HEK293T (cell line): ENCODE data around the gene RHBDL3.
"Not testable (repeated sequence)": the region's sequence is repeated elsewhere in the genome, so short reads cannot be mapped to it uniquely, and the experiment has no call there.

ENCODE experiments used
- CTCF ChIA-PET: fragments of 350-600 bp; formaldehyde crosslinking; extraction: SDS; loops from one replicate; lab custom pipeline; 2021; ENCODE audit warnings: antibody characterized with exemption, inconsistent platforms; lab: Yijun Ruan, JAX
- POLR2A ChIA-PET: fragments of 350-600 bp; formaldehyde crosslinking; extraction: SDS; loops from one replicate; lab custom pipeline; 2020; ENCODE audit warnings: antibody characterized with exemption, inconsistent platforms; lab: Yijun Ruan, JAX
- DNase-seq: peaks from one replicate; pipeline ENCODE4 v3.0.0; 2012; ENCODE audit warnings: mixed read lengths; ENCODE audit errors: extremely low spot score
- ARNT ChIP-seq: fragments of 450-650 bp; IDR thresholded peaks from 2 replicates; pipeline ENCODE4 v1.6.1; 2017; ENCODE audit warnings: mild to moderate bottlenecking
- BHLHE40 ChIP-seq: fragments of 450-650 bp; IDR thresholded peaks from 2 replicates; pipeline ENCODE4 v1.6.1; 2016; ENCODE audit warnings: mild to moderate bottlenecking, moderate library complexity, borderline replicate concordance
- CTBP1 ChIP-seq: fragments of 450-650 bp; IDR thresholded peaks from 2 replicates; pipeline ENCODE4 v1.6.1; 2016; ENCODE audit warnings: borderline replicate concordance
- ELF4 ChIP-seq: fragments of 450-650 bp; IDR thresholded peaks from 2 replicates; pipeline ENCODE4 v1.6.1; 2017; ENCODE audit warnings: antibody characterized with exemption
- FOXA1 ChIP-seq: fragments of 450-650 bp; IDR thresholded peaks from 2 replicates; pipeline ENCODE4 v1.6.1; 2016; ENCODE audit warnings: mild to moderate bottlenecking
- FOXK2 ChIP-seq: fragments of 450-650 bp; IDR thresholded peaks from 2 replicates; pipeline ENCODE4 v1.6.1; 2016; ENCODE audit warnings: mild to moderate bottlenecking
- FOXM1 ChIP-seq: fragments of 450-650 bp; IDR thresholded peaks from 2 replicates; pipeline ENCODE4 v1.6.1; 2017; ENCODE audit warnings: mild to moderate bottlenecking, borderline replicate concordance
- HDGF ChIP-seq: fragments of 450-650 bp; IDR thresholded peaks from 2 replicates; pipeline ENCODE4 v1.6.1; 2017; ENCODE audit warnings: antibody characterized with exemption, borderline replicate concordance
- L3MBTL2 ChIP-seq: fragments of 450-650 bp; conservative IDR thresholded peaks from 2 replicates; pipeline ENCODE4 v1.6.1; 2016; ENCODE audit warnings: mild to moderate bottlenecking
- LEF1 ChIP-seq: fragments of 450-650 bp; IDR thresholded peaks from 2 replicates; pipeline ENCODE4 v1.6.1; 2017; ENCODE audit warnings: mild to moderate bottlenecking, borderline replicate concordance
- NFRKB ChIP-seq: fragments of 450-650 bp; IDR thresholded peaks from 2 replicates; pipeline ENCODE4 v1.6.1; 2016; ENCODE audit warnings: mild to moderate bottlenecking, moderate library complexity
- SP1 ChIP-seq: fragments of 450-650 bp; IDR thresholded peaks from 2 replicates; pipeline ENCODE4 v1.6.1; 2017
- SUZ12 ChIP-seq: fragments of 450-650 bp; IDR thresholded peaks from 2 replicates; pipeline ENCODE4 v1.6.1; 2016; ENCODE audit warnings: mild to moderate bottlenecking
- TARDBP ChIP-seq: fragments of 450-650 bp; IDR thresholded peaks from 2 replicates; pipeline ENCODE4 v1.6.1; 2016
- ZNF384 ChIP-seq: fragments of 450-650 bp; IDR thresholded peaks from 2 replicates; pipeline ENCODE4 v1.6.1; 2016
- TF ChIP-seq, protein P1 (sequence below): fragments of 450-650 bp; IDR thresholded peaks from 2 replicates; pipeline ENCODE4 v1.6.1; 2016

RHBDL3 gene

DNA sequence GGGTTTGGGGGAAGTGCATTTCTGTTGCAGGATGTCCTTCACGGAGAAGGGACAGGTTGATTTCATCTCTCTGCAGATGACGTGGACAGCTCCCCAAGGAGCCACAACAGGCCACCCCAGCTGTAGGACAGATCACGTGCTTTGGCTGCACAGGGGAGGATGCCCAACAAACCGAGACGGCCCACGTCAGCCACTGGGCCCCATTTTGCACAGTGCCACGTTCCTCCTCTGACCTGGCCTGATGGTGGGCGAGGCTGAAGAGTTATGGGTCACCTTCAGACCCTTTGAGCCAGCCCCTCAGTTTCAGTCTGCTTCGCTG, 9.0 kb upstream of the RHBDL3 start:
- TF ChIP-seq, protein P1, sequence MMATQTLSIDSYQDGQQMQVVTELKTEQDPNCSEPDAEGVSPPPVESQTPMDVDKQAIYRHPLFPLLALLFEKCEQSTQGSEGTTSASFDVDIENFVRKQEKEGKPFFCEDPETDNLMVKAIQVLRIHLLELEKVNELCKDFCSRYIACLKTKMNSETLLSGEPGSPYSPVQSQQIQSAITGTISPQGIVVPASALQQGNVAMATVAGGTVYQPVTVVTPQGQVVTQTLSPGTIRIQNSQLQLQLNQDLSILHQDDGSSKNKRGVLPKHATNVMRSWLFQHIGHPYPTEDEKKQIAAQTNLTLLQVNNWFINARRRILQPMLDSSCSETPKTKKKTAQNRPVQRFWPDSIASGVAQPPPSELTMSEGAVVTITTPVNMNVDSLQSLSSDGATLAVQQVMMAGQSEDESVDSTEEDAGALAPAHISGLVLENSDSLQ: no peak
- TF ChIP-seq SUZ12 (no peak), CTBP1 (no peak), BHLHE40 (no peak), SP1 (no peak), ELF4 (no peak), LEF1 (no peak), ZNF384 (no peak), FOXK2 (no peak), ARNT (no peak), FOXA1 (no peak)
- POLR2A ChIA-PET: no interaction called here
- no peak for DNase-seq
- CTCF ChIA-PET: interaction anchor here (1.2 kb wide), 1 partner anchor 69 kb away, joined by 3 read pairs; no protein-coding TSS in a partner anchor

- CTCF ChIA-PET: no interaction called here
- POLR2A ChIA-PET: no interaction called here
- TF ChIP-seq ZNF384 (no peak), ELF4 (no peak), HDGF (no peak), LEF1 (no peak), BHLHE40 (no peak), L3MBTL2 (no peak), CTBP1 (no peak), NFRKB (no peak), FOXM1 (no peak)
- DNase-seq: no peak
Observed at GRCh38 chr17:32258383-32259140, 7.1 kb upstream of the RHBDL3 start.

DNA sequence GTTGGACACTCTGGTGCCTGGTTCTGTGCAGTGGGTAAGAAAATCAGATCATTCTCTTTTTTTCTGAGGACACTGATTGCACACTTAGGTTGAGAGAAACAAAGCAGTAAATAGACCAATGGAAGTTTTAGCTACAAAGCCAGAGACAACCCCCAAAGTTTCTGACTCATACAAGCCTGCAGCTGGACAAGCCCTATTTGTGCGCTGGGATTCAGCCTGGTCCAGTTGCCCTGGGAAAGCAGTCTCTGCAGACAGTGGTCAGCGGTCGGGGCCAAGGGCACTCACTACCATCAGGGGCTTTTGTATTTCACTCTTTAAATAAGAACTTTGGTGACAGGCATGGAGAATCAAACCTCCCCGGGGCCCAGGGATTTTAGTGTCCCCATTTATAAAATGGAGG, 6.0 kb upstream of the RHBDL3 start:
- DNase-seq: no peak
- TF ChIP-seq FOXM1 (no peak), L3MBTL2 (no peak), LEF1 (no peak), SP1 (no peak), ZNF384 (no peak), FOXA1 (no peak), CTBP1 (no peak), ELF4 (no peak), HDGF (no peak), BHLHE40 (no peak), TARDBP (no peak)
- ChIA-PET CTCF (no interaction called here), POLR2A (no interaction called here)

- CTCF ChIA-PET: interaction anchor here (0.7 kb wide), 1 partner anchor 9 kb away, joined by 3 read pairs; no protein-coding TSS in a partner anchor
Observed at GRCh38 chr17:32261417-32261736, 4.3 kb upstream of the RHBDL3 start.

DNA sequence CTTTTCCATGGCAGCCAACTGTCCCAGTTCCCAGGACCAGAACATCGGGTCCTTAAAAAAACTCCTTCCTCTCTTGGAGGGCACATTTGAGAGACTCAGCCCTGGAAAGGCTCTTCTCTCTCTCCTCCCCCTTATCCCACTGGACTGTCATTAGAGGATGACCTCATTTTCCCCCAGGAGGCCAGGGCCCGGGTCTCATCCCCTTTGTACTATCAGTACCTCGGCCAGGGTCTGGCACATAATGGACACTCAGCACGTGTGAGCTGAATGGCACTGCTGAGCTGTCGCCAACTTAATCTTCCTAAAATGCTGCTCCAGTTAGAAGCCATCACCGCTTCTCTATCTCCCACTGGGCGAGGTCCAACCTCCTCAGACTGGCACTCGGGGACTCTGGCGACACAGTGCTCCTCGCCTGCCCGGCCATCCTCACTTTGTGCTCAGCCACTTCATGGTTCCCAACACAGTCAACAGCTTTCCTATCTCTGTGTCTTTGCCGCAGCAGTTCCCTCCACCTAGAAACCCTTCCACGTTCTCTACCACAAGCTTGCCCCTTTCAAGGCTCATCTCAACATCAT, 3.6 kb upstream of the RHBDL3 start:
- no peak for DNase-seq
- ChIA-PET POLR2A (no interaction called here), CTCF (no interaction called here)
- TF ChIP-seq HDGF: no peak
- TF ChIP-seq SUZ12: no peak
- TF ChIP-seq BHLHE40: no peak

More at GRCh38 chr17:32261417-32261736, 4.3 kb upstream of the RHBDL3 start:
- DNase-seq: no peak
- POLR2A ChIA-PET: no interaction called here
- TF ChIP-seq FOXM1: no peak
- no peak for TF ChIP-seq ARNT
- TF ChIP-seq, protein P1: no peak
- TF ChIP-seq TARDBP: no peak
- TF ChIP-seq L3MBTL2: no peak
- TF ChIP-seq SUZ12: no peak
- no peak for TF ChIP-seq SP1
- no peak for TF ChIP-seq CTBP1
- TF ChIP-seq FOXA1: no peak
- TF ChIP-seq ELF4: no peak
- TF ChIP-seq HDGF: no peak
- TF ChIP-seq FOXK2: no peak
- TF ChIP-seq LEF1: no peak
- TF ChIP-seq BHLHE40: no peak
- TF ChIP-seq ZNF384: no peak

DNA sequence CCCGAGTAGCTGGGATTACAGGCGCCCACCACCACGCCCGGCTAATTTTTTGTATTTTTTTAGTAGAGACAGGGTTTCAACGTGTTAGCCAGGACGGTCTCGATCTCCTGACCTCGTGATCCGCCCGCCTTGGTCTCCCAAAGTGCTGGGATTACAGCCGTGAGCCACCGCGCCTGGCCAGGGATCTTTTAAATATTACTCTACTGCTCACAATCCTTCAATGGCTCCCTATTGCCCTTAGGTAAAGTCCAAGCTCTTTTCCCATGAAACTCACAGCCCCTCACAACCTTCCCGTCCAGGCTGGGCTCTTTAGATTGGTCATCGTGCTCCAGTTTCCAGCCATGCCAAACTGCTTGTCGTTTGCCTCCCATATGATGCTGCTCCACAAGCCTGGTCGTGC, 2.1 kb upstream of the RHBDL3 start:
- DNase-seq, POLR2A ChIA-PET, CTCF ChIA-PET: not testable (repeated sequence)

GRCh38 chr17:32264140-32264799, 1.4 kb upstream of the RHBDL3 start:
- POLR2A ChIA-PET: no interaction called here
- TF ChIP-seq FOXA1: no peak
- TF ChIP-seq ELF4: no peak
- TF ChIP-seq ZNF384: no peak
- TF ChIP-seq TARDBP: no peak
- no peak for DNase-seq
- CTCF ChIA-PET: no interaction called here
